ENCODE measurements around the gene ST7. TPM values are rescaled to one million over a fixed set of nuclear protein-coding genes. Genes with fewer than 3 reads are reported as not detected.

Gene ST7
- total and polyA plus RNA-seq, 2 of the 13 experiments (the other 11 are each of a cell fraction or from before 2014, with no cell fraction given) = 17.3 to 23.5 TPM

GRCh38 chr7:117169907-117170306 is 216.6 kb downstream of the ST7 start (continued):
- no peak for TF ChIP-seq NRL (CRISPR knock-in tag; IDR thresholded peaks at IDR 0.05; ENCODE audit: borderline replicate concordance)
- TF ChIP-seq TRIM24 (CRISPR knock-in tag; IDR thresholded peaks at IDR 0.05) = no peak
- no peak for TF ChIP-seq KMT2A (CRISPR knock-in tag; IDR thresholded peaks at IDR 0.05)
- TF ChIP-seq KIAA2018 (CRISPR knock-in tag; IDR thresholded peaks at IDR 0.05; ENCODE audit: borderline replicate concordance) = no peak
- no peak for TF ChIP-seq ZNF512 (CRISPR knock-in tag; IDR thresholded peaks at IDR 0.05)
- no peak for TF ChIP-seq IKZF5 (CRISPR knock-in tag; IDR thresholded peaks at IDR 0.05)
